ENCODE data around the gene MDM1.

The MDM1 gene

DNA sequence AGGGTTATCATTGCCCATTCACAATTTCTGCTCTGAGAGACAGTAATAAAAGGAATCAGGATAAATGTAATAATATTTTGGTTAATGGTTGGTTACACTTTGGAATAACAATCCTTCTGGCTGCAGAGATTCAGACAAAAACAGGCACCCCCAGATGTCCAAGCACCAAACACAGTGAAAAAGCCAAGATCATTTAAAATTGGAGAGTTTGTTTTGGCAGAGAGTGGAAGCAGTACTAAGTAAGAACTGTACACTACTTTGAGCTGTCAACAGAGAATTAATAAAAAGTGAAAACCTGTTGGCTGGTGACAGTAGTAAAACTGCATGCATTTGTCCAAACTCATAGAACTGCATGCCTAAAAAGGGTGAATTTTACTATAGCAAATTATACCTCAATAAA lies 63.2 kb downstream of the MDM1 start:
- no peak for DNase-seq (ENCODE audit: low read depth)
- no peak overlapping the region for H3K4me3 ChIP-seq (replicated peaks; ENCODE audit: low read depth, low read length)
- TF ChIP-seq, protein P1, sequence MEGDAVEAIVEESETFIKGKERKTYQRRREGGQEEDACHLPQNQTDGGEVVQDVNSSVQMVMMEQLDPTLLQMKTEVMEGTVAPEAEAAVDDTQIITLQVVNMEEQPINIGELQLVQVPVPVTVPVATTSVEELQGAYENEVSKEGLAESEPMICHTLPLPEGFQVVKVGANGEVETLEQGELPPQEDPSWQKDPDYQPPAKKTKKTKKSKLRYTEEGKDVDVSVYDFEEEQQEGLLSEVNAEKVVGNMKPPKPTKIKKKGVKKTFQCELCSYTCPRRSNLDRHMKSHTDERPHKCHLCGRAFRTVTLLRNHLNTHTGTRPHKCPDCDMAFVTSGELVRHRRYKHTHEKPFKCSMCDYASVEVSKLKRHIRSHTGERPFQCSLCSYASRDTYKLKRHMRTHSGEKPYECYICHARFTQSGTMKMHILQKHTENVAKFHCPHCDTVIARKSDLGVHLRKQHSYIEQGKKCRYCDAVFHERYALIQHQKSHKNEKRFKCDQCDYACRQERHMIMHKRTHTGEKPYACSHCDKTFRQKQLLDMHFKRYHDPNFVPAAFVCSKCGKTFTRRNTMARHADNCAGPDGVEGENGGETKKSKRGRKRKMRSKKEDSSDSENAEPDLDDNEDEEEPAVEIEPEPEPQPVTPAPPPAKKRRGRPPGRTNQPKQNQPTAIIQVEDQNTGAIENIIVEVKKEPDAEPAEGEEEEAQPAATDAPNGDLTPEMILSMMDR (IDR thresholded peaks at IDR 0.05; ENCODE audit: low read length, missing control alignments) = no peak

DNA sequence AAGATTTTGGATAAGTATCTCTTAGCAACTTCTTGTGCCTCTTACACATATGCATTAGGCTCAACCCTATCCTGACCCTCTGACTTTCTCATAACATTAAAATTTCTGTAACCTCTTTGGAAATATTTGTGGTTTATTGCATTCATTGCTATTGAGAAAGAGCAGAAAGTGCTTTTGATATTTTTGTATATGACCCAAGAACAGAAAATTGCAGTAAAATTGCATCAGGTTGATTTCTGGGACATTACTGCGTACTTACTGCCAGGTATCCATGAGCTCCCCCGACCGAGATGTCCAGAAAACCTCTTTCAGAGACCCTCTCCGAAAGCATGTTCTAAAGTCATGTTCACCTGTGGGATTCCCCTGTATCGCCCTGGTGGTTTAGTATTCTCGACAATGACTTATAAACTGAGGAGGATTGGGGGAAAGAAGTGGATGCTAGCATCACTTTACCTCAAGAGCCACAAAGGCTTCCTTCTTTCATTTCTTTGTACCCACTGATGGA lies 64.2 kb downstream of the MDM1 start:
- H3K4me3 ChIP-seq (replicated peaks; ENCODE audit: low read depth, low read length) = no peak overlapping the region
- TF ChIP-seq, protein P1 (IDR thresholded peaks at IDR 0.05; ENCODE audit: low read length, missing control alignments) = no peak
- DNase-seq (ENCODE audit: low read depth) = peak; percentile 88

DNA sequence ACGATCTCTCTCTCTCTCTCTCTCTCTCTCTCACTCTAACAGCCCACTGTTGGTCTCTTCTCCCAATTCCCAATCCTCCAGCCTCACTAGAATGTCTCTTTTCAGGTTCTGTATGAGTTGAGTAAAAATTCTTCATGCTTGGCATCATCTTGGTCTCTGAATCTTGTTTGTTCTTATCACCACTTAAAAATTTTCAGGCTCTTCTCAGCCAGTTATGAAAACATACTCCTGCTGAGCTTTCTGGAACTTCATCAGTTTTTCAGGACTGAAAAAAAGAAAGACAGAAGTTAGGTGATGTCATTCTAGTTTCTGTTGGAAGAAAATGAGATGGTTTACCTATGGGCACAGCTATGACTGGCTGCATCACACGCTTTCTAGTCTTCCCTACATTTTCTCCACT lies 67.3 kb downstream of the MDM1 start:
- H3K4me3 ChIP-seq (replicated peaks; ENCODE audit: low read depth, low read length) = no peak overlapping the region
- TF ChIP-seq, protein P1 (IDR thresholded peaks at IDR 0.05; ENCODE audit: low read length, missing control alignments) = no peak
- peak; percentile 58 for DNase-seq (ENCODE audit: low read depth)

DNA sequence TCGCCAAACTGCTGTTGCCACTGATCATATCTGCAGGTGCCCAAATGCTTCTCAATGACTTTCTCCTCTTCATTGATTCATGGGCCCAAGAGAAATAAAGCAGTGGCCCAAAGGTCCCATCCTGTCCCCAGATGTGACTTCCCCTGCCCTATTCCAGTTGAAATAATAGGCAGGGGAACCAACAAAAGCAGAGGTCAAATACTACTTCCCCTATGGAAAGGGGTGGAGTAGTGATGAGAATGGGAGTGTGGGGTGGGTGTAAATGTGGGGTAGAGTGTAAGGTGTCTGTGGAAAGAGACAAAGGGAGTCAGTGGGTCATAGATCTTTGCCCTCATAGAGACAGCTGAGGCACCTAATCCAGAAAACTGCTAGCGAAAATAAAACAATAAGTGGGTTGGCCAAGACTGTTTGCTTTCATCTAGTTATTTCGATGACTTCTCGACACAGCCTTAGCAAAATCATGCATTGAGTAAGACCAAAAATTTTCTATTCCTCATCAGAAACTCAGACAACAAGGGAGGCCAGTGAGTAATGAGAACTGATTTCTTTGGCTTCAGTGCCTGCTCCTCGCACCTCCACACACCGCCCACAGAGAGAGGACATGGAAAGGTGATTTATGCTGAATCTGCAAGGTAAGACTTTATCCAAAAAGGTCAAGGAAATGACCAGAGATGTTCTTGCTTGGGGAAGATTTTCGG lies 67.9 kb downstream of the MDM1 start:
- no peak for DNase-seq (ENCODE audit: low read depth)
- H3K4me3 ChIP-seq (replicated peaks; ENCODE audit: low read depth, low read length) = no peak overlapping the region
- TF ChIP-seq, protein P1 (IDR thresholded peaks at IDR 0.05; ENCODE audit: low read length, missing control alignments) = no peak

DNA sequence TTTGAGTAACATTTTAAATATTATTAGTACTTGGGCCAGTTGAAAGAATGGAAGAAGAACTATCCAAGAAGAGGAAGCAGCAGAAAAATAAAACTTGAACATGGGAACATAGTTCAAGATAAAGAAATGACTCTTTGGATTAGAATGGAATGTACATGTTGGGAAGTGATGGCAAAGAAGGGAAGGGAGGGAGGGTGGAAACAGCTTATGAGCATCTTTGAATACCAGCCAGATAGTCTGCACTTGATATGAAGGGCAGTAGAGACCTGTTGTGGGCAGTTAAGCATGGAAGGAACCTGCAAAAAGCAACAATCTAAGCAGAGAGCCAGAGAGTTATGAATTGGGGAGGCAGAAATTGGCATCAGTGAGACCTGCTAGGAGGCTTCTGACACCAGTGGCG lies 68.8 kb downstream of the MDM1 start:
- TF ChIP-seq, protein P1 (IDR thresholded peaks at IDR 0.05; ENCODE audit: low read length, missing control alignments) = no peak
- peak; percentile 72 for DNase-seq (ENCODE audit: low read depth)
- H3K4me3 ChIP-seq (replicated peaks; ENCODE audit: low read depth, low read length) = no peak overlapping the region

DNA sequence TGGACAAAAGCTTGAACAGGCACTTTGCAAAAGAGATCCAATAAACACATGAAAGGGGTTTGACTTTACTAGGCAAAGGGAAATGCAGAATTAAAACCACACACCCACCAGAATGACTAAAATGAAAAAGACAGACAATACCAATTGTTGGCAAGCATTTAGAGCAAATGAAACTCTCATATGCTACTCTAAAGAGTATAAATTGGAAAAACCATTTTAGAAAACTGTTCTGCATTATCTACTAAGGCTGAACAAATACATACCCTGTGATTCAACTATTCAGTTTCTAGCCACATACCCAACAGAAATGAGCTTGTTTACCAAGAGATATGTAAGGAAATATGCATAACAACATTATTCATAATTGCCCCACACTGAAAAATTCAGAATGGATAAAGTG lies 70.3 kb downstream of the MDM1 start:
- no peak for DNase-seq (ENCODE audit: low read depth)
- H3K4me3 ChIP-seq (replicated peaks; ENCODE audit: low read depth, low read length) = no peak overlapping the region

More for the DNA sequence above, 70.3 kb downstream of the MDM1 start:
- TF ChIP-seq, protein P1 (IDR thresholded peaks at IDR 0.05; ENCODE audit: low read length, missing control alignments) = no peak

Measured in fibroblast of pulmonary artery (primary cell).